Spleen (tissue), 11 donors: ENCODE measurements around the gene XRCC1. TPM values are rescaled to one million over a fixed set of nuclear protein-coding genes. Genes with fewer than 3 reads are reported as not detected.

Experiments used
- DNase-seq: peaks from one replicate; pipeline ENCODE4 v3.0.0-alpha.2; 2020
- H3K27ac ChIP-seq, 8 donors: fragments of 200-600 bp; sonication (generic) in 7 of 8; 1 replicate in 4 of 8; 2 replicates in 4 of 8; pipeline versions ENCODE4 v1.5.0 to v1.8.0; 2016 to 2021; ENCODE audit warnings: inconsistent platforms in 4 of 8, mild to moderate bottlenecking in 4 of 8, moderate library complexity in 1 of 8
- H3K27me3 ChIP-seq, 7 donors: fragments of 200-600 bp; sonication (generic) in 6 of 7; replicated peaks in 1 of 7; 1 replicate in 4 of 7; 2 replicates in 3 of 7; pipeline versions ENCODE4 v1.5.0 to v1.8.0; 2016 to 2021; ENCODE audit warnings: inconsistent platforms in 3 of 7, mild to moderate bottlenecking in 1 of 7
- H3K36me3 ChIP-seq, 6 donors: fragments of 200-600 bp; sonication (generic) in 5 of 6; 1 replicate in 4 of 6; 2 replicates in 2 of 6; pipeline versions ENCODE4 v1.5.0 to v1.8.0; 2016 to 2021; ENCODE audit warnings: inconsistent platforms in 2 of 6
- H3K4me1 ChIP-seq, 6 donors: fragments of 200-600 bp; sonication (generic) in 5 of 6; 1 replicate in 3 of 6; 2 replicates in 3 of 6; pipeline versions ENCODE4 v1.5.0 to v1.8.0; 2016 to 2021; ENCODE audit warnings: inconsistent platforms in 3 of 6
- H3K4me3 ChIP-seq, 8 donors: fragments of 200-600 bp; sonication (generic) in 7 of 8; 1 replicate in 4 of 8; 2 replicates in 4 of 8; pipeline versions ENCODE4 v1.5.0 to v1.8.0; 2016 to 2021; ENCODE audit warnings: inconsistent platforms in 4 of 8, mild to moderate bottlenecking in 4 of 8, moderate library complexity in 2 of 8
- H3K9me3 ChIP-seq, 8 donors: fragments of 200-600 bp; sonication (generic) in 7 of 8; 1 replicate in 4 of 8; 2 replicates in 4 of 8; pipeline versions ENCODE4 v1.5.0 to v1.8.0; 2016 to 2021; ENCODE audit warnings: inconsistent platforms in 4 of 8
- CTCF ChIP-seq, 11 experiments: fragments of 200-600 bp in 7 of 11; fragments of 450-650 bp in 4 of 11; sonication (generic) in 4 of 11; IDR thresholded peaks in 8 of 11; conservative IDR thresholded peaks in 3 of 11; 1 replicate in 7 of 11; 2 replicates in 4 of 11; pipeline versions ENCODE4 v1.4.0 to v1.8.0; 2016 to 2021; ENCODE audit warnings: antibody characterized with exemption in 11 of 11, inconsistent platforms in 4 of 11, mild to moderate bottlenecking in 1 of 11
- POLR2A ChIP-seq, 3 donors: fragments of 450-650 bp; IDR thresholded peaks; one replicate each; pipeline ENCODE4 v1.5.1; 2017; ENCODE audit warnings: antibody characterized with exemption in 3 of 3, mild to moderate bottlenecking in 1 of 3
- POLR2AphosphoS5 ChIP-seq, 3 donors: sonication (generic); formaldehyde crosslinking; IDR thresholded peaks; one replicate each; pipeline ENCODE4 v1.5.1; 2017; ENCODE audit warnings: antibody characterized with exemption in 3 of 3
- WGBS, 5 donors: extraction: QIAGEN DNeasy Blood & Tissue Kit in 3 of 5; methylation state at CpG; one replicate each; pipeline versions ENCODE4 v1.1.5 to v1.1.7; 2013 to 2018; 5-methylcytosine and 5-hydroxymethylcytosine counted together
- intact Hi-C: fragments of 100-400 bp; cut with DNase I; formaldehyde crosslinking; loops from one replicate; pipeline ENCODE4 v1.15.0; 2023; ENCODE audit warnings: low total_unique reads
- polyA plus RNA-seq, 3 donors: library from polyadenylated mRNA; stranded (reverse); fragments of 200-250 nt; gene quantifications; one replicate each; pipeline ENCODE4 v1.2.1, GENCODE V29; 2013
- total RNA-seq, 7 donors: library from RNA; depleted of rRNA in 3 of 7; stranded (reverse); fragments of >200 nt in 3 of 7; fragmentation: NEBNext Ultra II Directional in 4 of 7; extraction: Animal tissue kit (Norgen Biotek cat#: 25700) in 4 of 7; gene quantifications; one replicate each; pipeline versions ENCODE4 v1.1.0 to v1.2.1, GENCODE V29; 2016 to 2021
- donor health status: healthy with polysubstance abuse.
- donor health status: DM: no; HTN: no; CAD: no; lungs with moderate emphysema.
- donor health status: DM: no; HTN: no; CAD: no.
- donor health status: Bipolar disorder and iron deficiency.
- donor health status: healthy.
- donor health status: DM: no; HTN: no; CAD: no.
- donor health status: DM: yes; HTN: yes; CAD: no.

Gene XRCC1
- total and polyA plus RNA-seq, 10 donors = 16.0 to 32.0 (median 25.1) TPM

GRCh38 chr19:43555185-43555770, 20.0 kb downstream of the XRCC1 start:
- no peaks in the 10 kb centered on the region for H3K27me3 ChIP-seq
- H3K36me3 ChIP-seq = peaks cover 0 to 100% (median 47%) of the 10 kb centered on the region in 6 donors
- TF ChIP-seq POLR2AphosphoS5 (IDR thresholded peaks at IDR 0.05) = peak in 1 of 3 donors; percentile 38
- TF ChIP-seq POLR2A (IDR thresholded peaks at IDR 0.05) = no peak
- TF ChIP-seq CTCF (IDR thresholded peaks at IDR 0.05 in 8 of 11, conservative IDR thresholded peaks at IDR 0.05 in 3 of 11) = peak; percentile 36 to 86 (median 71)
- intact Hi-C loops = no loop called here
- H3K27ac ChIP-seq = no peak overlapping the region
- no peak overlapping the region for H3K4me3 ChIP-seq
- peak; percentile 86 for DNase-seq
- H3K9me3 ChIP-seq = no peaks in the 10 kb centered on the region
- WGBS, 5 donors = 34 to 43% (median 41%) methylated on average over 8 of the region's 8 CpGs
- peaks cover 0 to 26% (median 7%) of the 10 kb centered on the region in 6 donors for H3K4me1 ChIP-seq

- TF ChIP-seq POLR2AphosphoS5 (IDR thresholded peaks at IDR 0.05) (no peak), POLR2A (IDR thresholded peaks at IDR 0.05) (no peak), CTCF (IDR thresholded peaks at IDR 0.05 in 8 of 11, conservative IDR thresholded peaks at IDR 0.05 in 3 of 11) (no peak)
- Histone ChIP-seq H3K4me1 (peaks cover 0 to 24% (median 7%) of the 10 kb centered on the region in 6 donors), H3K27me3 (no peaks in the 10 kb centered on the region), H3K36me3 (peaks cover 0 to 100% (median 51%) of the 10 kb centered on the region in 6 donors), H3K4me3 (no peak overlapping the region), H3K9me3 (no peaks in the 10 kb centered on the region), H3K27ac (no peak overlapping the region)
- peak; percentile 56 for DNase-seq
- intact Hi-C loops = no loop called here
- 96 to 98% (median 97%) methylated on average over 15 of the region's 15 CpGs for WGBS, 5 donors
Measured at GRCh38 chr19:43554317-43554895, 20.9 kb downstream of the XRCC1 start.

- intact Hi-C loops = no loop called here
- Histone ChIP-seq H3K36me3 (peaks cover 0 to 100% (median 55%) of the 10 kb centered on the region in 6 donors), H3K27ac (no peak overlapping the region), H3K4me3 (no peak overlapping the region), H3K9me3 (no peaks in the 10 kb centered on the region), H3K27me3 (no peaks in the 10 kb centered on the region), H3K4me1 (peaks cover 0 to 24% (median 7%) of the 10 kb centered on the region in 6 donors)
- peak; percentile 12 for DNase-seq
- WGBS, 5 donors = 58 to 97% (median 85%) methylated on average over 3 to 4 of the region's 4 CpGs
- TF ChIP-seq CTCF (IDR thresholded peaks at IDR 0.05 in 8 of 11, conservative IDR thresholded peaks at IDR 0.05 in 3 of 11) = no peak
- TF ChIP-seq POLR2A (IDR thresholded peaks at IDR 0.05) = no peak
- no peak for TF ChIP-seq POLR2AphosphoS5 (IDR thresholded peaks at IDR 0.05)
Measured at GRCh38 chr19:43553656-43554055, 21.7 kb downstream of the XRCC1 start.

GRCh38 chr19:43552616-43553015, 22.7 kb downstream of the XRCC1 start:
- WGBS, 5 donors = 57 to 100% (median 84%) methylated on average over 3 of the region's 3 CpGs
- Histone ChIP-seq H3K4me3 (no peak overlapping the region), H3K27me3 (no peaks in the 10 kb centered on the region), H3K9me3 (no peaks in the 10 kb centered on the region), H3K4me1 (peaks cover 0 to 16% (median 7%) of the 10 kb centered on the region in 6 donors), H3K27ac (no peak overlapping the region), H3K36me3 (peaks cover 0 to 96% (median 48%) of the 10 kb centered on the region in 6 donors)
- intact Hi-C loops = no loop called here
- peak; percentile 20 for DNase-seq
- TF ChIP-seq POLR2A (IDR thresholded peaks at IDR 0.05) (no peak), CTCF (IDR thresholded peaks at IDR 0.05 in 8 of 11, conservative IDR thresholded peaks at IDR 0.05 in 3 of 11) (no peak), POLR2AphosphoS5 (IDR thresholded peaks at IDR 0.05) (no peak)
